GM21381 (cell line): ENCODE data around the gene FPR2.

Source experiments
- ATAC-seq: cut with Tn5 transposase; IDR thresholded peaks from one replicate; pipeline ENCODE4 v1.9.1; 2021; ENCODE audit warnings: mild to moderate bottlenecking, moderate library complexity; ENCODE audit not compliant: unreplicated experiment

FPR2 gene

DNA sequence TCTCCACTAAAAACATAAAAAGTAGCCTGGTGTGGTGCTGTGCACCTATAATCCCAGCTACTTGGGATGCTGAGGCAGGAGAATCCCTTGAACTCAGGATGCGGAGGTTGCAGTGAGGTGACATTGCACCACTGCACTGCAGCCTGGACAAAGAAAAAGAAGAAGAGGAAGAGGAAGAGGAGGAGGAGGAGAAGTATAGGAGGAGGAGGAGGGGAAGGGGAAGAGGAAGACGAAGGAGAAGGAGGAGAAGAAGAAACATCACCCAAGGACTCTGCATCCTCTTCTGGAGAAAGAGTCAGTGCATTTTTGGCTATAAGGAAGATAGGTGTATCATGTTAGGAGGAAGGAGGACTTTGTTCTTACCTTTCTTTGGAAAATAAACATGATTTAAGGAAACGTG, 21.0 kb downstream of the FPR2 start:
- ATAC-seq, result no peak

DNA sequence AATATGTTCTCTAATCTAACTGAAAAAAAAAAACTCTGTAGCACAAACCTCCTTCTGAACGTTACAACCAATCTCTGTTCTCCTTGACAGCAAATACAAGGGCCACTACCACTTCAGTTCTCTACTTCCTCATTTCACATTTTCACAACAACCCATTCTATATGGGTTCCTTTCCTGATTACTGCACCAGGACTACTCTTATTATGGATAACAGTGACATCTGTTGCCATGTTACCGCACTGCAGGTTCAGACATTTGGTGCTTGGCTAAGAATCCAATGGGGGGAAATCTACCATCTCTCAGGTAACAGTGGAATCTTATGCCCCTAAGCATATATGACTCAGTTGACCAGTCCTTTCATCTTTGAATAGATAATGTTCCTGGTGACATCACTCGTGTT, 22.4 kb downstream of the FPR2 start:
- ATAC-seq, result no peak

DNA sequence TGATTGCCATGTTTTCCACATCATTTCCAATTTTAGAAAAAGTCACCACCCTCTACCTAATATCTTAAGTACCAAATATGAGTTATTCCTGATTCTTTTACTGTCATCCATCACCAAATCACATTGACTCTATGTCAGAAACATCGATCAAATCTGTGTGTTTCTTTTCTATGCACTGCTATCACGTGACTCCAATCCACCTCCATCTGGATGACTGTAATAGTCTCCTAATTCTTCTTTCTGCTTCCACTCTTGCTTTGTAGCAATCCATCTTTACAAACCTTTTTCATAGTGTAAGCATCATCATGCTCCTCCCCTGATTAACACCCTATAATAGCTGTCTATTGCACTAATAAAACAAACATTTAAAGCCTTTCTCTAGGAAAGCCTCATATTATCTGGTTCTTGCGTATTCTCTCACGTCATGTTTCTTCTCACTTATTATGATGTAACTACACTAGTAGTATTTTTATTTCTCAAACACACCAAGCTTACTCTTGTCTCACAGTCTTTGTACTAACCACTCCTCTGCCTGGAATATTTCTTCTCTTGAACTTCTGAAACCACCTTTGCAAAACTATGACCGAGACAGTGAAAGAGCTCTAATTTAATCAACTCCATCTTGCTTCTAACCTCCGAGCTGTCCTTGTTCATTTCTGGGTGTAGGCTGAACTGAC, 23.3 kb downstream of the FPR2 start:
- no peak for ATAC-seq

DNA sequence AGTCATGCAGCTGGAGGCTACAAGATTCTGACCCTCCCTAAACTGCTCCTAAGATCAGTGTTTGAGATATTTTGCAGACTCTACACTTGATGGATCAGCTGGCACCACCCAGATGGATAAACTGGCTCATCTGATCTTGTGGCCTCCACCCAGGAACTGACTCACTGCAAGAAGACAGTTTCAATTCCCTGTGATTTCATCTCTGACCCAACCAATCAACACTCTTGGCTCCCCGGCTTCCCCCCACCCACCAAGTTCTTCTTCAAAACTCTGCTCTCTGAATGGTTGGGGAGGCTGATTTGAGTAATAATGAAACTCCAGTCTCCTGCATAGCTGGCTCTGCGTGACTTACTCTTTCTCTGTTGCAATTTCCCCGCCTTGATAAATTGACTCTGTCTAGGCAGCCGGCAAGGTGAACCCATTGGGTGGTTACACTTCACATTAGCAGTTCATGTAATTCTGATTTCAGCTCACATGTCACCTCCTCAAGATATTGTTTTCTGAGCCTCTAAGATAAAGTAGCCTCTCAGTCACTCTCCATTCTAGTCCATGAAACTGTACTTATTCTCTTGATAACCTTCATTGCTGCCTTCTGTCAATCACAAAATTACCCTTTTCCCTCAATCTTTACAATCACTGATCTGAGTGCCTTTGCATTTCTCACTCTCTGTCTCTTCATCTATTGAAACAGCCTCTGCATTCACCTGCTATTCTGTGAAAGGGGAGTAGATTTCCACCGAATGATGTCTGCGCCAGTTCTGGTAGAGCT, 24.1 kb downstream of the FPR2 start:
- ATAC-seq, result no peak

DNA sequence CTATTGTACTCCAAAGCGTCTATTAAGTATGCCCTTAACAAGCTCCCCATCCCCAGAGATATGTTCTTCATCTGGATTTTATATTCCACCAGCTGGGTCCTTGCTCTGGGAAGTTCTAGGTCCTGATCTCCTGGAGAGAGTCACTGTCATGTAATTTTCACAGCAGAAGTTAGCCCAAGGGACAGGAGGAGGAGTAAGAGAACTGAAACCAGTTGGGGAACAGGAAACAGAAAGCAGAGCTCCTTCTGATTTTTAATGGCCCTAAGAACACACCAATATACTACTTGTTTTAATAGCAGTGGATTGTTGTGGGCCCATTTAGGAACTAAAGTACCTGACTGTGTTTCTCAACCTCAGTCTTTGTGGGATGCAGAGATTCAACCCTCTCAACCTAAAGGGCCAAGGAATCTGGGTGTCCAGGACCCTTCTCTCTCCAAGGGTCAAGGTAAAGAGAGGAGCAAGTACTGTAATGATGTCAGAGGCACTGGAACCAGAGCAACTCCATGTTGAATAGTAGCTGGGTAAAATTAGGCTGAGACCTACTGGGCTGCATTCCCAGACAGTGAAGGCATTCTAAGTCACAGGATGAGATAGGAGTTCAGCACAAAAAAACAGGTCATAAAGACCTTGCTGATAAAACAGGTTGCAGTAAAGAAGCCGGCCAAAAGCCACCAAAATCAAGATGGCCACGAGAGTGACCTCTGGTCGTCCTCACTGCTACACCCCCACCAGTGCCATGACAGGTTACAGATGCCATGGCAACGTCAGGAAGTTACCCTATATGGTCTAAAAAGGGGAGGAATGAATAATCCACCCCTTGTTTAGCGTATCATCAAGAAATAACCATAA, 25.9 kb downstream of the FPR2 start:
- no peak for ATAC-seq

DNA sequence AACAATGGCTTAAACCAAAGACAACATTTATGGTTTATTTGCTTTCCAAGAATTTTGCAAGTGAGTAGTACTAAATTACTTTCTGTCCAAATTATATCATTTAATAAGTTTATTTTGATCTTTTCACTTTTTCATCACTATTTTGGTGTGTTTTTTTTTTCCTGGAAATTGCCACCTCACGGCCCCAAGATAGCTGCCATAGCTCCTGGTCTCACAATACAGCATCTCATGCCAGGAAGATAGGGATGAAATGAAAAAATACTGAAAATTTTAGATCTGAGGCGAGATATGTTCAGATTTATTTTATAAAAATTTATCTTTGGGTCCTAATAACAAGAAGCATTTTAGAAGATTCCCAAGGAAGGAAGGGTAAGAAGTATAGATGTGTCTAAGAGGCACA, 27.0 kb downstream of the FPR2 start:
- ATAC-seq, result no peak

DNA sequence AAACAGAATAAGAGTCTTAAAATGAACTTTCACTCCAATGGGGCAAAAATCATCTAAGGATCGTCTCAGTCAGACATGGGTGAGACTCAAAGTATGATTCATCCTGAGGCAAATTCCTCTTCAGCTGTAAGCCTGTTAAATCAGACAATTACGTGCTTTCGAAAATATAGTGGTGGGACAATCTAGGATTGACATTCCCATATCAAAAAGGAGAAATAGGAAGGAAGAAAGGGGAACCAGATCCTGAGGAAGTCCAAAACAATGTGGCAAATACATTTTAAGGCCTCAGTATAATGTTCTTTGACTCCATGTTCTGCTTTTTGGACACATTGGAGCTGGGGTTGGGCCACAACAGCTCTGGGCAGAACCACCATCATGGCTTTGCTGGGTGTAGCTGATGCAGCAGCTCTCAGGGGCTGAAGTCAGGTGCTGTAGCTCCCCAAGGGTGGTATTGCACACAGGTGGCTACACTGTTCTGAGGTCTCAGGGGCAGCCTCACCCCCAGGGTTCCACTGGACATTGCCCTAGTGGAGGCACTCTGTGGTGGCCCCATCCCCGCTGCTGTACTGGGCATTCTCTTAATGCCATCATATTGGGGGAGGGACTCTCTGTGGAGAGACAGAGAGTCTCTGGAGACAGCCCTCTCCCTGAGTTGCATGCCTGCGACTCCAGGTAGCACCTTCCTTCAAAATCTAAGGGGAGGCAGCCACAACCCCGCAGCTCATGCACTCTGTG, 28.2 kb downstream of the FPR2 start:
- no peak for ATAC-seq

DNA sequence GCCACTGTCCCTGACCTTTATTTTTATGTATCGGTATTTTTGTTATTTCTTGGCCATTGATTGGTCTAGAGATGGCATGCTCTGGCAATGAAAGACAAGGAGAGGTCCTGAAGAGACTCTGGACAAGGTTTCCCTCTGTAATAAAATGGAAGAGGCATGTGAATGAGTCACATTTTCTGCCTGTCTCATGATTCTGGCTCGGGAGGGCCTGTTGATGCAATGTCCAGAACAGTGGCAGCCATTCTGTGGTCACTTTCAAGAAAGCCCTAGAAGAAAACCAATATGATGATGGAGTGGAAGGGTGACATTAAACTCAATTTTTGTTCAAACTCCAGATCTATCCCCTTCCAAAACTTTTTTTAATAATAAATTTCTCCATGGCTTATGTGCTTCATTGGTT, 32.0 kb downstream of the FPR2 start:
- ATAC-seq, result no peak

DNA sequence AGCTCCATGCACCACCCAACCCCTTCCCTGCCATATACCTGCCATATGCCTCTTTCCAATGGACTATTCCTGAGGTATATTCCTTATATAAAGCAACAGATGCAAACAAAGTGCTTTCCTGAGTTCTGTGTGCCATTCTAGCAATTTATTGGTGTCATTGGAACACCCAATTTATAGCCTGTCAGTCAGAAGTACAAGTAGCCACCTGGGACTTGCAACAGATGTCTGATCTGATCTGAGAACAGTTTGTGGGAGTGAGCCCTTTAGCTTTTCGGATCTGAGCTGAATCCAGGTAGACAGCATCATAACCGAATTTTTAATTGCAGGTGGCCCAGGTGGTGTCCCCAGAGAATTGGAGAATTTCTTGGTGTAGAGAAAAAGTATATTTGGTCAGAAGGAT, 33.0 kb downstream of the FPR2 start:
- no peak for ATAC-seq

DNA sequence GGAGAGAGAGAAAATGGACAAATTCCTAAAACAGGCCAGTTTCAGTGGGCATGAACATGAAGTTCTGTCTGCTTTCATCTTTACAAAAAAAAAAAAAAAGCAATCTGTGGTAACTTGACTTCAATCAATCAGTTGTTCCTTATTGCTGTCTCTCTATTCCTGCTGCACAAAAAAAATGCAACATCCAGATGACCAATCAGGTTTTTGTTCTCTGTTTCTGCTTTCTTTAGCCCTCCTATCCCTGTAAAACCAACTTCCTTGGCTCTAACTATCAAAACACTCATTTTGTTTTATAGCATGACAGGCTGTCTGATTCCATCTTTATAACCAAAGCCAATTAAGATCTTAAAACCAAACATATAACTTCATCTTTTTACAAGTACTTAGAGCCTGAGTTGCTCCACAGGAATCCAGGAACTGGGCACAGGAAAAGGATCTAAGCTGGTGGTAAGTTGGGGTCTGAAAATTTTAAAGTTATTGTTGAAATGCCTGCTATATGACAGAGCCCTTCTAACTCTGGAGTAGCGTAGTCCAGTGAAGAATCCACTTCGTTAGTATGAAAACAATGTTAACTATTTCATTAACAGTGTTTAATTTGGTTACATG, 34.0 kb downstream of the FPR2 start, which contains the start of gene FPR3:
TSS of gene FPR3 (plus strand) at position 273 of the 606 bp plus-strand sequence. CDS start 28,592 bp downstream, outside the sequence.
- no peak for ATAC-seq

DNA sequence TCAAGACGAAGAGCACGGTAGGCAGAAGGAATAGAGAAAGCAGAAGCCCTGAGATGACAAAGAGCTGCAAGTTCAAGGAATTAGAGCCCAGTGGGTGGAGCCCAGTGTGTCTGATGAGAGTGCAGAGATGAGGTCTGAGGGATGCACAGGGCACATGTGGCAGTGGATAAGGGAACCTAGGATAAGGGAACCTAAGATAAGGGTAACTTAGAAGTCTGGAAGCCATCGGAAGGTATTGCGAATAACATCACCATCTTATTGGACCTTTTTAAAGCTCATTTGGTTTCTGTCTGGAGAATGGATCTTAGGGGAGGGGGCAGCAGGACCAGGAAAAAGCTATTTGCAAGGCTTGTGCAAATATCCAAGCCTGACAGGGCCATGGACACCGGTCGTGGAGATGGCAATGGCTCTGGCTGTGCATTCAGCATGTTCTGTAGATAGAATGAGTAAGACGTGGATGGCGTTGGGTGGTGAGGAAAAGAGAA, 35.3 kb downstream of the FPR2 start:
- no peak for ATAC-seq

DNA sequence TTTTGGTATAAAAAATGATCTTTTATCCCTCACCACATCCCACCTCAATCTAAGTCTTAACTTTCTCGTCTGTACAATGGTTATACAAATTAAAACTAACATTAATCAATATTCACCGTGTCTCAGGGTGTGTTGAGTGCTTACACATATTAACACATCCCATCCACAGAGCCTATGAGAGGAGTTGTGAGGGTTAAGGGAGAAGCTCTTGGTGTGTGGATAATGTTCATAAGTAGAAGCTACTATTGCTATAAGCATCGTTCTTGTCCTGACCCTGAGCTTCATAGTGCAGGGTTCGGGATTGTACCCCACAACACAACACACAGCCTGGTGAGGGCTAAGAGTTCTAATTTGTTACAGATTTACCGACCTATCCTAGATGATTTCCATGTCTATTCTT, 36.5 kb downstream of the FPR2 start:
- no peak for ATAC-seq

DNA sequence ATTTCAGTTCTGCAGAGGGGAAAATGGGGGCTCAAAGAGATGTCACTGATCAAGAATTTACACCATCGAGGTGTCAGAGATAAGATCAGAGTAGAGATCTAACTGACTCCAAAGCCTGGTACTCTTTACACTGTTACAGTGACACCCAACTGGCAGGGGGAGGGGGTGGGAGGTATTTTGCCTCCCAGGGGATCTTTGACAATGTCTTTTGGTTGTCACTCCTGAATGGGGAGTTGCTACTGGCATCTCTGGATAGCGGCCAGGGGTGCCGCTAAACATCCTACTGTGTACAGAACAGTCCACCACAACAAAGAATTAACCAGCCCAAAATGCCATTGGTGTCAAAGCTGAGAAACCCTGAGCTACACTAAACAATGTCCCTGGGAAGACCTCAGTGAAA, 37.1 kb downstream of the FPR2 start:
- no peak for ATAC-seq

DNA sequence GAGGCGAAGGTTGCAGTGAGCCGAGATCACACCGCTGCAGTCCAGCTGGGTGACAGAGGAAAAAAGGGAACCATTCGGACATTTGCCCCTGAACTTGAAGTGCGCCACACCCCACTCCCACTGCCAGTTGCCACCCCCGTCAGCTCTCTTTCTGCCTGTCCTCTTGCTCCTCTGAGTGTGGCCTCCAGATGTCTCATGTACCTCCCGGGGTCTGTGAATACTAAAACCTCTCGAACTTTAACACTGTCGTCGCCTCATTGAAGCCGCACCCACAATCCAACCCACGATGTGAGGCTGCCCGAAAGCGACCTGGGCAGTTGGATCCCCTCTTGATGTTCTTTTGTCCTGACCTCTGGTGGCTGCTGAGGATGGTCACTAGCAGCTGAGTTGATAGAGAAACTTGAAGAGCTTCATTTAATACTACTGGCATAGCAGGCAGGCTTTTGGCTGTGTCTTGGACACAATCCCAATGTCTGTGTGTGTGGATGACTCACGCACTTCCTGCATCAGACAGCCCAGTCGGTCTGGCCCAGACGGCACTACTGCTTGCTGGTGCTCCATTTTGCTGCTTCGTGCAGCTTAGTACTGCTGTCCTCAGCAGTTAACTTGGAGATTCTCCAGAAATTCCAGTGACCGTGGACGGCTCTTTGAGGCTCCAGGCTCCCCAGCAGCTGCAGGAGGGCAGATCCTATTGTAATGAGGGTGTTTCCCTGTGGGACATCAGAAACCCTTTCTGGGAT, 38.2 kb downstream of the FPR2 start:
- no peak for ATAC-seq

DNA sequence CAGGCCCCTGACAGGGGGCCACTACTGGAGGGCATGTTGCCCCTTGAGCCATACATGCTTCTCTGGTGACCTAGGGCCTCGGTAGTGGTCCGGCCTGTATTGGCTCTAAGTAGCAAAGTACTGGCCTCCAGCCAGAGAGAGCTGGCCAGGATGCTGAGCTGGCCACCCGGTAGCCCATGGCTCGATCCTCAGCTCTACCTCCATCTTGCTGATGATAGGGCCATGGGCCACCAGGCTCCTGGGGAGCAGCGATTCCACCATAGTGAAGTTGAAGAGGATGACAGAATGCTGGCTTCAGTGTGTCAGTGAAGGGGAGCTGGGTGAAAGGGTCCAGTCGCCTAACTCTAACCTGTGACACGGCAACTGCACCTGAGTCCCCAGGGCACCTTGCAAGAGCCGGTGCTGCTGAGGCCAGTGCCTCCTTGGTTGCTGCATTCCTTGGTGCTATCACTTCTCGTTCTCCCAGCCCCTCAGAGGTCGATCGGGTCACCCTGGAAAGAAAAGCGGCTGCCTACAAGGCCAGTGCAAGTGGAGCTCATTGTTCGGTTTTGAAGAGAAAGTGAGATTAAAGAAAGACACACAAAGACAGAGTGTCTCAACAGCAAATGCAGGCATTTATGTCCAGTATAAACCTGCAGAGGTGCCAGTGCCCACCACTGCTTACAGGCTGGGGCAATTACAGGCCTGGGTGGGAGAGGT, 38.9 kb downstream of the FPR2 start:
- no peak for ATAC-seq

DNA sequence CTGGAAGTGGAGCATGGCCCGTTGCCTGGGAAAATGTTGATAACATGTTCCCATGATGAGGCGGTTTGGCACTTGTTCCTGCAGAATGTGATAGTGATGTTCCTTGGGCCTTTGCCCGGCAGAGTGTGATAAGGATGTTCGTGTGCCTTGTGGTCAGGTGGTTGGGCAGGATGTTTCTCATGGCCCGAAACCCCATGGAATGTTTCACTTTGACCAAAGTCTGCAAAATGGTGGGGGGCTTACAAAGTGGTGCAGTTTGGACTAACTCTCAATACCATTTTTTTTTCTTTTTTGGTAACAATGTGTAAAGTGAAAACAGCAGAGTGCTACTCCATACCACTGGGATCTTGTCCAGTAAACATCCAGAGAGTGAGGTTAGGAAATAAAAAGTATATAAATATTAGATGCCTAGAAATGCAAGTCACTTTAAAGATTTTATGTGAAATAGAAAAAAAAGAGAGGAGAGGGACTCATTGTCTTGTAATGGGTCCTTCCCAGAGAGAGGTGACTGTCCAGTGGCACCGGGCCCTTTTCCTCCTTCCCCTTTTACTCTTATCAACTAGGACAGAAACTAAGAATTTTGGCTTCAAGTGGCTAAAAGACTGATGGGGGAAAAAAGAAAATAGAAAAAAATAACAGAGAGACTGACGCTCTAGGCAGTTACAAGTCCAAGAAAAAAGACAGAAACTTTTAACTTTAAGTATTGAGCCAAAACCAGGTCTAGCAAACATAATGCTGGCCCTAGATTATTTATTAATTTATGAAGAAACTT, 39.7 kb downstream of the FPR2 start:
- ATAC-seq, result no peak

DNA sequence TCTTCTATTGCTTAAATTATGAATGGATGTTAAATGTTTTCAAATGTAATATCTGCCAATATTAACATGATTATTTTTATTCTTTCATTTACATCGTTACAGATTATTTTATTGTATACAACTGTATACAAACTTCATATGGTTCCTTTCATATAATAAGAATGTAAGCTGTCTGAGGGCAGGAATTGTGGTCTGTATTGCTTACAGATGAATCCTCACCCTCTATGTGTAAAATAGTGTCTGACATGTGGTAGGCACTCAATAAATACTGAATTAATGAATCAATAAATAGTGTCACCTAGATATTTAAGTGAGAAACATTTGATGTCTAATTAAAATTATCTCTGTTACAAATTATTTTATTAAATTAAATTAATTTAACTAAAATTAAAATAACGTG, 41.8 kb downstream of the FPR2 start:
- no peak for ATAC-seq

DNA sequence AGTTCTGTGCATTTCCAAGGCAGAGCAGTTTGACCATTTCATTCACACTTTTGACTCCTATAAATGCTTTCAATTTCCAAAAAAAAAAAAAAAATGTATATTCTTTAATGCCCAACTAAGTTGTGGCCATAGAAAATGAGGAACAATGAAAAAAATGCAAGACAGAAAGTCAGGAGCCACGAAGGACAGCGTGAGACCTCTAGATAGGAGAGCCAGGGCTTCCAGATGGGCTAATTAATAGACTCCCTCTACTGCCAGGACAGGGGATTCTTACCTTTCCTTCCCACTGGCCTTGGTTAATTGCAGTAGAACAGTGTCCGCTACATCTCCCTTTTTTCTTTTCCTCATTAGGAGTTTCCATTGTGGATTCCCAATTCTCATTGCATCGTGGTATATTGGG, 42.5 kb downstream of the FPR2 start:
- no peak for ATAC-seq
